Measurements from ENCODE around the gene AGPAT2.
A peak's percentile ranks its signal among the peaks of the same experiment; 100 is the strongest.

Gene AGPAT2

DNA sequence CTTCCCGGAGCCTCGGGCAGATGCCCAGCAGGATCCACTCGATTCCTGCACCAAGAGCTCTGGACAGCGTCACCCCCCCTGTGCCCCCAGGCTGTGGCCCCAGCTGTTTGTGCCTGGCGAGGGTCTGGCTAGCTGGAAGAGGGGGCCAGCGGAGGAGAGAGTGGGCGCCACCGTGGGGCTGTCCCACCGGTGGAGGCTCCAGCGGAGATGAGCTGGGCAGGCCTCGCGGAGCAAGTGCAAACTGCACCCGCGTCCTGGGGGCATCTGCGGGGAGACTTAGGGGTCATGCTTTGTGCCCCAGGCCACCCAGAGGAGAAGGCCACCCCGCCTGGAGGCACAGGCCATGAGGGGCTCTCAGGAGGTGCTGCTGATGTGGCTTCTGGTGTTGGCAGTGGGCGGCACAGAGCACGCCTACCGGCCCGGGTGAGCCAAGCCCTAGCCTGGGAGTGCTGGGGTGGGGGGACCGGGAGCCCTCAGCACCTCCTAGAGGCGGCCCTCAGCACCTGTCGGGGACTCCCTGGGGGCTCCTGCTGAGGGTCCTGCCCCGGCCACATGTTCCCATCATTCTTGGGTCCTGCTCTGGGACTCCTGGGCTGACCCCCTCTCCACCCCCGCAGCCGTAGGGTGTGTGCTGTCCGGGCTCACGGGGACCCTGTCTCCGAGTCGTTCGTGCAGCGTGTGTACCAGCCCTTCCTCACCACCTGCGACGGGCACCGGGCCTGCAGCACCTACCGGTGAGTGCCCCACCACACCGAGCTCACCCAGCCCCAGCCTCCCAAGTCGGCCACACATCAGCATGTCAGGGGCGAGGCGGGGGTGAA lies 19.1 kb downstream of the AGPAT2 start (continued):
- TF ChIP-seq, protein P1, sequence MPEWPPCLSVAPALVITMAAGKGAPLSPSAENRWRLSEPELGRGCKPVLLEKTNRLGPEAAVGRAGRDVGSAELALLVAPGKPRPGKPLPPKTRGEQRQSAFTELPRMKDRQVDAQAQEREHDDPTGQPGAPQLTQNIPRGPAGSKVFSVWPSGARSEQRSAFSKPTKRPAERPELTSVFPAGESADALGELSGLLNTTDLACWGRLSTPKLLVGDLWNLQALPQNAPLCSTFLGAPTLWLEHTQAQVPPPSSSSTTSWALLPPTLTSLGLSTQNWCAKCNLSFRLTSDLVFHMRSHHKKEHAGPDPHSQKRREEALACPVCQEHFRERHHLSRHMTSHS (tag by site-specific recombination; IDR thresholded peaks at IDR 0.05), result no peak
- no peak for TF ChIP-seq PRDM6 (tag by site-specific recombination; IDR thresholded peaks at IDR 0.05)
- TF ChIP-seq ZNF791 (tag by site-specific recombination; IDR thresholded peaks at IDR 0.05), result no peak
- no peak for TF ChIP-seq ZNF747 (tag by site-specific recombination; IDR thresholded peaks at IDR 0.05)
- TF ChIP-seq ZNF302 (tag by site-specific recombination; IDR thresholded peaks at IDR 0.05; ENCODE audit: low read depth), result no peak
- TF ChIP-seq ZNF529 (tag by site-specific recombination; IDR thresholded peaks at IDR 0.05; ENCODE audit: insufficient replicate concordance), result no peak
- TF ChIP-seq ZNF561 (tag by site-specific recombination; IDR thresholded peaks at IDR 0.05; ENCODE audit: borderline replicate concordance), result no peak
- TF ChIP-seq ZNF23 (tag by site-specific recombination; IDR thresholded peaks at IDR 0.05; ENCODE audit: borderline replicate concordance), result no peak
- peak; percentile 16 for TF ChIP-seq HIC1 (tag by site-specific recombination; IDR thresholded peaks at IDR 0.05)
- no peak for TF ChIP-seq SETDB1 (IDR thresholded peaks at IDR 0.05; ENCODE audit: insufficient read length, low read length)
- TF ChIP-seq ZNF501 (tag by site-specific recombination; IDR thresholded peaks at IDR 0.05), result no peak
- TF ChIP-seq ZNF404 (tag by site-specific recombination; IDR thresholded peaks at IDR 0.05), result no peak
- TF ChIP-seq, protein P2, sequence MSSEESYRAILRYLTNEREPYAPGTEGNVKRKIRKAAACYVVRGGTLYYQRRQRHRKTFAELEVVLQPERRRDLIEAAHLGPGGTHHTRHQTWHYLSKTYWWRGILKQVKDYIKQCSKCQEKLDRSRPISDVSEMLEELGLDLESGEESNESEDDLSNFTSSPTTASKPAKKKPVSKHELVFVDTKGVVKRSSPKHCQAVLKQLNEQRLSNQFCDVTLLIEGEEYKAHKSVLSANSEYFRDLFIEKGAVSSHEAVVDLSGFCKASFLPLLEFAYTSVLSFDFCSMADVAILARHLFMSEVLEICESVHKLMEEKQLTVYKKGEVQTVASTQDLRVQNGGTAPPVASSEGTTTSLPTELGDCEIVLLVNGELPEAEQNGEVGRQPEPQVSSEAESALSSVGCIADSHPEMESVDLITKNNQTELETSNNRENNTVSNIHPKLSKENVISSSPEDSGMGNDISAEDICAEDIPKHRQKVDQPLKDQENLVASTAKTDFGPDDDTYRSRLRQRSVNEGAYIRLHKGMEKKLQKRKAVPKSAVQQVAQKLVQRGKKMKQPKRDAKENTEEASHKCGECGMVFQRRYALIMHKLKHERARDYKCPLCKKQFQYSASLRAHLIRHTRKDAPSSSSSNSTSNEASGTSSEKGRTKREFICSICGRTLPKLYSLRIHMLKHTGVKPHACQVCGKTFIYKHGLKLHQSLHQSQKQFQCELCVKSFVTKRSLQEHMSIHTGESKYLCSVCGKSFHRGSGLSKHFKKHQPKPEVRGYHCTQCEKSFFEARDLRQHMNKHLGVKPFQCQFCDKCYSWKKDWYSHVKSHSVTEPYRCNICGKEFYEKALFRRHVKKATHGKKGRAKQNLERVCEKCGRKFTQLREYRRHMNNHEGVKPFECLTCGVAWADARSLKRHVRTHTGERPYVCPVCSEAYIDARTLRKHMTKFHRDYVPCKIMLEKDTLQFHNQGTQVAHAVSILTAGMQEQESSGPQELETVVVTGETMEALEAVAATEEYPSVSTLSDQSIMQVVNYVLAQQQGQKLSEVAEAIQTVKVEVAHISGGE (tag by site-specific recombination; conservative IDR thresholded peaks at IDR 0.05; ENCODE audit: low read depth), result no peak
- TF ChIP-seq ZBTB21 (tag by site-specific recombination; IDR thresholded peaks at IDR 0.05), result no peak
- no peak for TF ChIP-seq PRDM2 (tag by site-specific recombination; IDR thresholded peaks at IDR 0.05; ENCODE audit: borderline replicate concordance)
- no peak for TF ChIP-seq OSR2 (tag by site-specific recombination; IDR thresholded peaks at IDR 0.05)
- TF ChIP-seq PATZ1 (tag by site-specific recombination; IDR thresholded peaks at IDR 0.05), result peak; percentile 68
- no peak for TF ChIP-seq ZNF391 (tag by site-specific recombination; IDR thresholded peaks at IDR 0.05; ENCODE audit: borderline replicate concordance, low read depth)
- TF ChIP-seq ZBTB1 (tag by site-specific recombination; IDR thresholded peaks at IDR 0.05), result no peak
- TF ChIP-seq ZNF132 (tag by site-specific recombination; IDR thresholded peaks at IDR 0.05; ENCODE audit: borderline replicate concordance), result no peak
- TF ChIP-seq MZF1 (tag by site-specific recombination; IDR thresholded peaks at IDR 0.05; ENCODE audit: borderline replicate concordance), result no peak
- peak; percentile 65 for TF ChIP-seq GLIS2 (tag by site-specific recombination; IDR thresholded peaks at IDR 0.05)
